NOMO-1 (cell line): ENCODE data around the gene RNASE1.

Source experiments
- DNase-seq, 2 experiments: peaks; one replicate each; lab custom pipeline; 2025; ENCODE audit not compliant: unreplicated experiment in 2 of 2; lab: John Stamatoyannopoulos, UW

RNASE1 gene

DNA sequence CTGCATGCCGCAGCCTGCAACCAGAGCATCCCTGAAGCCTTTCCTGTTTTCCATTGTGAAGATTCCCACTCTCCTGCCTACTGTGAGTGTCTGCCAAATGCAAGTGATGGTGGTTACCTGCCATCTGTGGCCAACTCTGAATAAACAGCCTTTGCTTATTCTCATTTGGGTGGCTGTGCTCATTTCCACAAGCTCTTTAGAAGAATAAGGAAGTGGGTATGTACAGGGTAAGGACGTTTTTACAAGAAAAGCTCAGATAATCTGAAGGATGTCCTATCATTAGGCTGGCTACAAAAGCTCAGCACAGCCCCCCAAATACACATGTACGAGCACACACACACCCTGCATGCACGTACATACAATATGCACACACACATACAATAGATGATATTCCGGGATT, 7.3 kb upstream of the RNASE1 start:
- DNase-seq: peak; percentile 32 to 61

DNA sequence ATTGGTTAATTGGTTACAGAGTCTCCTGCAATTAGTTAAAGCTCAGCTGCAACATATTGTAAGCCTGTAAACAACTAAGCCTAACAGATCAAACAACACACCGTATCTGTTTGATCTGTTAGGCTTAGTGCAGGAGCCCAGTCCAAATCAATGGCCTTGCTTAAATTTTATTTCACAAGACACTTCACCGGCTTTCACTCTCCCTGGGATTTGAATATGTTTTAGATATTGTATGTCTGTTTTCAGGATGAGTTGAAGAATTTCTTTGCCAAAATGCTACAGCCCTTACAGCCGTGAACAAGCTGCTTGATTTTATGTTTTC, 5.5 kb upstream of the RNASE1 start:
- DNase-seq: no peak

DNA sequence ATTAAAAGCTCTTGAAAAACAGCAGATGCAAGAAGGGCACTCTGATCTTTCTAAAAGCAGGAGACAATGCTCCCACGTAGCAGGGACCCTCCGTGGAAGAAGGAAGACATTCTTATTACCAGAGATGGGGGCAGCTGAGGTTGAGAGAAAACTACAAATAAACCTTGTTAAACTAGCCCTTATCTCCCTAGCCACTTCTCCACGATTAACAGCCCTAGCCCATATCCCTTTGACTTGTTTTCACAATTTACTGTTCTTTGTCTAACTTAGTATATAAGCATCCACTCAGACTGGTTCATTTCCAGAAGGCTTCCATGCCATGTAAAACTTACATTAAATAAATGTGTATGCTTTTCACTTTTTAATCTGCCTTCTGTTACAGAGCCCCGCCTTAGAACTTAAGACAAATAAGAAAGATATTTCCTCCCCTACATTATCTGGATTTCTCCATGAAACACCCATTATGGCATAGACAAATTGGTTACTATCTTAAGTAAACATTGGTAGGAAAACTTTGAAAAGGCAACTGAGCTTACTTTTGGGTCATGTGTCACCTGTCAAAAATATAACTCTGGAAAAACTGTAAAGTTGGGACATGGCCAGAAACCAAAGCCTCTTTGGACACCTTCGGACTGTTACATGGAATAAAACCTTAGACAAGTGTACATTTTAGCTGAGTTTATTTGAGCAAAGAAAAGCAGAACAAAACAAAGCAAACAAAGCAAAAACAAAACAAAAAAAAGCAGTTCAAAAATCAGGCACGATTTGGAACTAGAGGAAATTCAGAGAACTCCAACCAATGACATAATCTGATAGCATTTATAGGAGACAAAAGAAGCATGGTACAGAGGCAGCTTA, 4.9 kb upstream of the RNASE1 start:
- DNase-seq: no peak

DNA sequence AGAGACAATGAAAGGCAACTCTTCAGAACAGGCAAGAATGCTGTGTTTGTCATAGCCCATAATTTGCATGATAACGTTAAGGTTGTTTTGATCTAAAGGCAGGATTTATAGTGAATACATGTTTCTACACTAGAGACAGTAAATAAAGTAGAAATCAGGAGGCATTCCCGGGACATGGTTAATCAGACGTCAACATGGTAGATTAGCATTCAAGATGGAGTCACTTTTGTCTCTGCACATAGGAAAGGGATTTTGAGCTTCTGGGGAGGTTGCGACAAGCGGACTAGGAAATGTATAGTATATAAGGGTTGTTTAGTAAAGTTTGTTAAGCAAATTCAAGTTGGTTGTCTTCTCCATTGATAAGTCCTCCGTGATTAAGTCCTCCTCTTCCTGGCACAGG, 2.8 kb upstream of the RNASE1 start:
- no peak for DNase-seq

GRCh38 chr14:20803223-20803622, 579 bp upstream of the RNASE1 start:
- DNase-seq: no peak

- no peak for DNase-seq
Observed at GRCh38 chr14:20801726-20802125, 918 bp downstream of the RNASE1 start.

DNA sequence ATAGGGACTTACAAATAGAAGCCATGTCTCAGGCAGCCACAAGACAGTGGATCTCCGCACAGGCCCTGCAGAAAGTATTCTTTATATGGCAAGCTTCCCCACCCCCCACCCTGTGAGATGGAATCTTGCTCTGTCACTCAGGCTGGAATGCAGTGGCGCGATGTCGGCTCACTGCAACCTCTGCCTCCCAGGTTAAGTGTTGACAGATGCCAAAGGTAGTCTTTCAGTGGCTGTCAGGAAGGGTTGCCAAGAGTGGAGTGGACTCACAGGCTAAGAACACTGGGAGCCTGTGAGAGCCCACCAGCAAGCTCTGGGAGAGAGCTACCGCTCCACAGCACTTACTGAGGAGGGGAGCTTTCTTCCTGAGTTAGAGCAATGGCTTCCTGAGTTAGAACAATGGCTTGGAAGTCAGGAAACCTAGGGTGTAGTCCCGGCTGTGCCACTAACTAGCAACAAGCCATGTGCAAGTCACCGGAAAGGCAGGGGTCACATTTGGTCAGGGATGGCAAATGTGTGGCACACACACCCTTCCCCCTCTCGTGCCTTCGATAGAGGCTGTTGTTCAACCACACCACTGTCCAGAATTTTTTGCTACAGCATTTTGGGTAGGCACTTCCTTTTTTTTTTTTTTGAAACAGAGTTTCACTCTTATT, 2.6 kb downstream of the RNASE1 start:
- DNase-seq: peak; percentile 80 to 90

- DNase-seq: peak in 1 of 2 experiments; percentile 57
Observed at GRCh38 chr14:20799456-20799891, 3.2 kb downstream of the RNASE1 start.

- no peak for DNase-seq
Observed at GRCh38 chr14:20798932-20799331, 3.7 kb downstream of the RNASE1 start.

GRCh38 chr14:20798318-20798717, 4.3 kb downstream of the RNASE1 start:
- peak in 1 of 2 experiments; percentile 14 for DNase-seq

DNA sequence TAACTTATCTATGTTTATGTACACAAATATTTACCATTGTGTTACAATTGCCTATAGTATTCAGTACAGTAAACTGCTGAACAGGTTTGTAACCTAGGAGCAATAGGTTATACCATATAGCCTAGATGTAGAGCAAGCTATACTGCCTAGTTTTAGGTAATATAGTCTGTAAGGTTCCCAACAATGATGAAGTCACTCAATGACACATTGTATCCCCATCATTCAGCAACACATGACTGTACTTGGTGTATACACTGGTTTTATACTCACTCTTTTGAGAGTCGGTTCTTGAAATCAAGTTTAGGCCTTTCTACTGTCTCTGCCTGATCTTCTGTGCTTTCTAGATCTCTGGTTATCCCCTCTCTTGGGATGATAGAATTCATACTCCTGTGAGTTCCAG, 5.5 kb downstream of the RNASE1 start:
- DNase-seq: no peak

DNA sequence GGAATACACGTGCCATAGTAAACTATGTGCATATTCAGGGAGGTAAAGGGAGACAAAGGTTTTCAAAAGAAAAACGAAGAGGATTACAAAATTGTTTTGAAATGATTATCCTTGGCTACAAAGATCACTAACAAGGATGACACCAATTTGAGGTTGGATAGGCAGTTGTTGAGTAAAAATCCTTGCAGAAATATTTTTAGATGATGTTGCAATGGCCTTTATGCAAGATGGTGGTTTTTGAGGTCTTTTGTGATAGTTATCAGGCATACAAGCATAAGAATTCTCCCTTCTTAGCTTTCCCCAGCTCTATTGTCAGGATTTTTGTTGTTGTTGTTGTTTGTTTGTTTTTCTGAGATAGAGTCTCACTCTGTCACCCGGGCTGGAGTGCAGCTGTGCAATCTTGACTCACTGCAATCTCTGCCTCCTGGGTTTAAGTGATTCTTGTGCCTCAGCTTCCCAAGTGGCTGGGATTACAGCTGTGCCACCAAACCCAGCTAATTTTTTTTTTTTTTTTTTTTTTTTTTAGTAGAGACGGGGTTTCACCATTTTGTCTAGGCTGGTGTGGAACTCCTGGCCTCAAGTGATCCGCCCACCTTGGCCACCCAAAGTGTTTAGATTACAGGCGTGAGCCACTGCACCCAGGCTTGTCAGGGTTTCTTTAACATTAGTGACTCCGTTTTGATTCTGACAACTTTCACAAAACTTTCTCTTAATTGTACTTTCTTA, 7.8 kb downstream of the RNASE1 start:
- peak; percentile 85 to 99 for DNase-seq

GRCh38 chr14:20792556-20792955, 10.1 kb downstream of the RNASE1 start:
- no peak for DNase-seq

DNA sequence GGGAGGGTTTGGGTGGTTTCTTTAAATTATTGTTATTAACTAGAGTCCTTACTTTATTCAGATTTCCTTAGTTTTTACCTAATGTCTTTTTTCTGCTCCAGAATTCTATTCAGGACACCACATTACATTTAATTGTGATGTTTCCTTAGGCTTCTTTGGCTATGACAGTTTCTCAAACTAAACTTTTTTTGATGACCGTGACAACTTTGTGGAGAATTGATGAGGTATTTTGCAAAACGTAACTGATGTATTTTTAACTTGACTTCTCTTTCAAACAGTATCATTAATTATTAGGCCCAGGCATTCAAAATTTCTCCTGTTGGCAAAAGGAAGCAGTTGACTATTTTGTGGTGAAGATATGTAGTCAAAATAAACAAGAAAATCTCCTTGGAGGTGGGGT, 11.0 kb downstream of the RNASE1 start:
- DNase-seq: peak in 1 of 2 experiments; percentile 52

- peak; percentile 53 to 92 for DNase-seq
Observed at GRCh38 chr14:20791187-20791586, 11.5 kb downstream of the RNASE1 start.

- DNase-seq: peak; percentile 26 to 31
Observed at GRCh38 chr14:20790464-20791116, 12.1 kb downstream of the RNASE1 start.

DNA sequence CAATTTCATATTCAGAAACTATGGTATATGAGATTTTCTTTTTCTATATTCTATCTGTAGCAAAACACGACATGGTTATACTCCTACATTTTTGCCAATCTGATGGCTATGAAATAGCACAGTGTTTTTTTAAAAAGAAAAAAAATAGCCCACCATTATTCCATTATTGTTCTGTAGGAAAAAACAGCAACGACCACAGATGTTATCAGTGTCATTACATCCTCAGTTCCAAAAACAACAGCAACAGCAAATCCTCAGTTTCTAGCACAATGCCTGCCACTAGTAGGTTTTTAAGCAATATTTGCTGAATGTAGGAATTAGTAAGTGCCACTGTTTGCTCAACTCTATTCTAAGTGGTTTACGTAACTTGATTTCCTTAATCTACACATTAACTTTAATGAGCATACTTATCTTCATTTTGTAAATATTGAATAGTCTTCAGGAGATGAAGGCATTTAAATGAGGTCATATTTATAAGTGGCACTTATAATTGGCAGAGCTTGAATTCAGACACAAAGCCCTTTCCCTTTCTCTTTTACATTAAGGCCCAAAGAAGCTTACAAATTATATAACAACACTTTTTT, 13.3 kb downstream of the RNASE1 start:
- DNase-seq: no peak

DNA sequence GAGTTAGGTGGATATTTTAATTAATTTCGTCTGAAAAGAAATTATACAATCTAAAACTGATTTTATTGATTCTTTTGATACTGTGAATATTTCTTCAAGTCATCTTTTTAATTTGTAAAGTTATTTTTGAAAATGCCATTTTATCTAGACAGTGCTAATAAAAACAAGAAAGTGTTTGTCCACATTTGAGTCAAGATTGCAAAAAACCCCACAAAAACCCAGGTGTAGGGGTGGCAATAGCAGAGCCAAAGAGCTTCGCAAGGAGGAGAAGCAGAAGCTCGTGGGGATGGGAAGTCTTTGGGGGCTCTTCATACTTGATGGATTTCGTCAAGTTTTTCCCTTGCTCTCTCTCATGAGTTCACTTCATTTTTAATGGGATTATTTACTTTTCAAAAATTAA, 15.6 kb downstream of the RNASE1 start:
- DNase-seq: no peak

DNA sequence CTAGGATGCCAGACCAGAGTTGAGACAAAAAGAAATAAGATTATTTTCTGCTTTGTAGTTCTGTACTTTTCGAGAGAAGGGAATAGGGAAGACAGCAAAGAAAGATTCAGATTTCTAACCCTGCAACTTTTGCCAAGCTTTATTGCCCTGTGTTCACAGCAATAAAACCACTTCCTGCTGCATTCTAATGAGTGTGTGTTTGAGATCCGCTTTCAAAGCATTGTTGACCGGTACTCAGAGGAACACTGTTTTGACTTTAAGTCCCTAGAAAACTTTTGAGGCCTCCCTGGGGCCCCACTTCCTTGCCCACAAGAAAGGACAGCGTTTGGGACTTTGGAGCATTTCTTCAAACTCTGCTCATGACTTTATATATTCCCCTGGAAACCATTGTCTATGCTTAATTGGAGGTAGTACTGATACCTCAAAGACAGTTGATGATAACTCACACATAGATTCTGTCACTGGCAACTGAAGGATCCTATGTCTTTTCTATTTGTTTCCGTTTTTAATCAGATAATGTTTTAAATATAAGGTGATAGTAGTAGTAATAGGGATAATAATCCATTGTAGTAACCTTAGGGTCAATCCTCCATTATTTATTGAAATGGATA, 20.3 kb downstream of the RNASE1 start:
- DNase-seq: peak; percentile 46 to 83

- DNase-seq: no peak
Observed at GRCh38 chr14:20781803-20782202, 20.8 kb downstream of the RNASE1 start.
